ENCODE results near the gene NPTX1. TPM values are rescaled to one million over a fixed set of nuclear protein-coding genes. Genes with fewer than 3 reads are reported as not detected.

NPTX1 gene
- total RNA-seq, 2 experiments from 2014 or later, result 0.22 TPM; not detected in 1

DNA sequence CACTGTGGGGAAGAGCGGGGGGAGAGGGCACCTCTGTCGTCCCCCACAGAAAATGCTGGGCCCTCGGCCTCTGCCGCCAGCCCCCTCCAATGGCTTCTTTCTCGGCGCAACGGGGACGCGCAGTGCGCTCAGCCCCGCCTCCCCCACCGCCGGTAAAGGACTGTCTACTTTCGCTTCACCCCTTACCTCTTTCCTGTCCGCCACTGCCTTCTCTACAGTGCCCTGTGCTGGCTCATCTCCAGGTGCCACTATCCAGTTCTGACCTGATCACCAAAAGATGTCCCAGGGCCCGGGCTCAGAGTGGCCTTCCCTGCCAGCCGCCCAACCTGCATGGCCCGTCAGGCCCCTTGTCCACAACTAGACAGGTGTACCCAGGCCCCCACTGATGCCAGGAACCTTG, 54.1 kb downstream of the NPTX1 start:
- H3K4me1 ChIP-seq (ENCODE audit: insufficient read depth, low read length, poor library complexity, severe bottlenecking), result peaks cover 10% of the 10 kb centered on the region

DNA sequence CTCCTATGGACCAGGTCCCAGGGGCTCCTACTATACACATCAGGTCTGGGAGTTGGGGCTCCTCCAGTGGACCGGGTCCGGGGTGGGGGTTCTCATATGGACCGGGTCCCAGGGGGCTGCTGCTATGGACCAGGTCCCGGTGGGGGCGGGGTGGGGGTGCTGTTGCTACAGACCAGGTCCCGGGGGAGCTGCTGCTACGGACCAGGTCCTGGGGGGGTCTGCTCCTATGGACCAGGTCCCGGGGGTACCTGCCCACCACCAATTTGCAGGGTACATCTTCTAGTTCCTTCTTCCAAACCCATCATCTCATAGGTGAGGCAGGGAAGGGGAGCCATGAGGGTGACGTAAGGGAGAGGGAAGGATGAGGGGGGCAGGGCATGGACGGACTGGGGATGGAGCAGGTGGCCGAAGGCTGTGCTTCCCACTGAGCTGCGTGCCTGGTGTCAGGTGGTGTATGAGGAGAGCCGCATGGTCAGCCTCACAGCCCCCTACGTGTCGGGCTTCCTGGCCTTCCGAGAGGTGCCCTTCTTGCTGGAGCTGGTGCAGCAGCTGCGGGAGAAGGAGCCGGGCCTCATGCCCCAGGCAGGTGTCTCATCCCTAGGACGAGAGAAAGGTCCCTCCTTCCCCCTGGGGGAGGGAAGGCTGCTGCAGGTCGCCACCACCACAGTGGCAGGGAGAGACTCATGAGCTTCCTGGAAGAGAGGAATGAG, 54.9 kb downstream of the NPTX1 start:
- Histone ChIP-seq H3K4me2 (ENCODE audit: low read length) (no peak overlapping the region), H3K27ac (ENCODE audit: low read depth, low read length, poor library complexity, severe bottlenecking) (no peak overlapping the region), H2AFZ (ENCODE audit: low read length) (no peak overlapping the region), H3K9me2 (ENCODE audit: insufficient read depth, low read length) (no peaks in the 10 kb centered on the region), H3K79me2 (ENCODE audit: insufficient read depth, low read depth, low read length) (no peaks in the 10 kb centered on the region), H3K9me3 (ENCODE audit: low read length) (no peaks in the 10 kb centered on the region), H3K4me3 (ENCODE audit: low read depth, low read length, poor library complexity, severe bottlenecking) (no peak overlapping the region), H4K20me1 (ENCODE audit: insufficient read depth, low read length) (no peaks in the 10 kb centered on the region), H3K36me3 (ENCODE audit: insufficient read depth, low read length) (no peaks in the 10 kb centered on the region), H3K4me1 (ENCODE audit: insufficient read depth, low read length, poor library complexity, severe bottlenecking) (peaks cover 10% of the 10 kb centered on the region)
- no TSS peak for BruUV-seq (replicated peaks)
- intact Hi-C loops (cut with micrococcal nuclease; ENCODE audit: unreplicated experiment), result no loop called here
- DNase-seq (ENCODE audit: low spot score), result no peak
- no peak for TF ChIP-seq EZH2phosphoT487 (IDR thresholded peaks at IDR 0.05; ENCODE audit: borderline replicate concordance, low read depth, low read length)
- TF ChIP-seq, protein P1, sequence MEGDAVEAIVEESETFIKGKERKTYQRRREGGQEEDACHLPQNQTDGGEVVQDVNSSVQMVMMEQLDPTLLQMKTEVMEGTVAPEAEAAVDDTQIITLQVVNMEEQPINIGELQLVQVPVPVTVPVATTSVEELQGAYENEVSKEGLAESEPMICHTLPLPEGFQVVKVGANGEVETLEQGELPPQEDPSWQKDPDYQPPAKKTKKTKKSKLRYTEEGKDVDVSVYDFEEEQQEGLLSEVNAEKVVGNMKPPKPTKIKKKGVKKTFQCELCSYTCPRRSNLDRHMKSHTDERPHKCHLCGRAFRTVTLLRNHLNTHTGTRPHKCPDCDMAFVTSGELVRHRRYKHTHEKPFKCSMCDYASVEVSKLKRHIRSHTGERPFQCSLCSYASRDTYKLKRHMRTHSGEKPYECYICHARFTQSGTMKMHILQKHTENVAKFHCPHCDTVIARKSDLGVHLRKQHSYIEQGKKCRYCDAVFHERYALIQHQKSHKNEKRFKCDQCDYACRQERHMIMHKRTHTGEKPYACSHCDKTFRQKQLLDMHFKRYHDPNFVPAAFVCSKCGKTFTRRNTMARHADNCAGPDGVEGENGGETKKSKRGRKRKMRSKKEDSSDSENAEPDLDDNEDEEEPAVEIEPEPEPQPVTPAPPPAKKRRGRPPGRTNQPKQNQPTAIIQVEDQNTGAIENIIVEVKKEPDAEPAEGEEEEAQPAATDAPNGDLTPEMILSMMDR (conservative IDR thresholded peaks at IDR 0.05; ENCODE audit: low read length), result no peak
- ChIA-PET POLR2A (no interaction called here), CTCF (ENCODE audit: unreplicated experiment) (no interaction called here)

More for the DNA sequence above, 54.1 kb downstream of the NPTX1 start:
- Histone ChIP-seq H2AFZ (ENCODE audit: low read length) (no peak overlapping the region), H3K4me3 (ENCODE audit: low read depth, low read length, poor library complexity, severe bottlenecking) (no peak overlapping the region), H4K20me1 (ENCODE audit: insufficient read depth, low read length) (no peaks in the 10 kb centered on the region), H3K9me3 (ENCODE audit: low read length) (no peaks in the 10 kb centered on the region), H3K27ac (ENCODE audit: low read depth, low read length, poor library complexity, severe bottlenecking) (no peak overlapping the region), H3K36me3 (ENCODE audit: insufficient read depth, low read length) (no peaks in the 10 kb centered on the region), H3K4me2 (ENCODE audit: low read length) (no peak overlapping the region), H3K9me2 (ENCODE audit: insufficient read depth, low read length) (no peaks in the 10 kb centered on the region), H3K79me2 (ENCODE audit: insufficient read depth, low read depth, low read length) (no peaks in the 10 kb centered on the region)
- ChIA-PET CTCF (ENCODE audit: unreplicated experiment) (no interaction called here), POLR2A (no interaction called here)
- DNase-seq (ENCODE audit: low spot score), result no peak
- TF ChIP-seq, protein P1 (conservative IDR thresholded peaks at IDR 0.05; ENCODE audit: low read length), result no peak
- TF ChIP-seq EZH2phosphoT487 (IDR thresholded peaks at IDR 0.05; ENCODE audit: borderline replicate concordance, low read depth, low read length), result no peak
- intact Hi-C loops (cut with micrococcal nuclease; ENCODE audit: unreplicated experiment), result no loop called here
- BruUV-seq (replicated peaks), result no TSS peak

DNA sequence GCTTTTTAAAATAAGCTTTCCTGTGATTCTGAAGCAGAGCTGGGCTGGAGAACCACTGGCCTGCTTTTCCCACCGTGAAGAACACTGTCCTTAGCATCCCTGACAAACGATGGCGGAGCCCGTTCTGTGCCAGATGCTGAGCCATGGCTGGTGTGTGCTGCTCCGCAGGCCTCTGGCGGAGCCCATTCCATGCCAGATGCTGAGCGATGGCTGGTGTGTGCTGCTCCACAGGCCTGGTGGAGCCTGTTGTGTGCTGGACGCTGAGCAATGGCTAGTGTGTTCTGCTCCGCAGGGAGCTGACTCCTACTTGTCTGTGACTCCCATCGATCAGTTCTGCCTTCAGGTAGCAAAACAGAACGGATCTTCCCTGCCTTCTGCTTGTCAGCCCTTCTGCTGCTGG, 57.2 kb downstream of the NPTX1 start:
- TF ChIP-seq EZH2phosphoT487 (IDR thresholded peaks at IDR 0.05; ENCODE audit: borderline replicate concordance, low read depth, low read length), result no peak
- TF ChIP-seq, protein P1 (conservative IDR thresholded peaks at IDR 0.05; ENCODE audit: low read length), result no peak
- no peaks in the 10 kb centered on the region for H3K79me2 ChIP-seq (ENCODE audit: insufficient read depth, low read depth, low read length)
- CTCF ChIA-PET (ENCODE audit: unreplicated experiment), result no interaction called here
- BruUV-seq (replicated peaks), result no TSS peak
- intact Hi-C loops (cut with micrococcal nuclease; ENCODE audit: unreplicated experiment), result no loop called here
- no peaks in the 10 kb centered on the region for H4K20me1 ChIP-seq (ENCODE audit: insufficient read depth, low read length)
- H3K27ac ChIP-seq (ENCODE audit: low read depth, low read length, poor library complexity, severe bottlenecking), result no peak overlapping the region
- H3K4me2 ChIP-seq (ENCODE audit: low read length), result no peak overlapping the region
- H3K9me2 ChIP-seq (ENCODE audit: insufficient read depth, low read length), result no peaks in the 10 kb centered on the region
- POLR2A ChIA-PET, result no interaction called here
- H3K4me1 ChIP-seq (ENCODE audit: insufficient read depth, low read length, poor library complexity, severe bottlenecking), result peaks cover 14% of the 10 kb centered on the region
- no peak overlapping the region for H2AFZ ChIP-seq (ENCODE audit: low read length)
- no peaks in the 10 kb centered on the region for H3K36me3 ChIP-seq (ENCODE audit: insufficient read depth, low read length)
- H3K9me3 ChIP-seq (ENCODE audit: low read length), result no peaks in the 10 kb centered on the region
- H3K4me3 ChIP-seq (ENCODE audit: low read depth, low read length, poor library complexity, severe bottlenecking), result no peak overlapping the region
- DNase-seq (ENCODE audit: low spot score), result no peak
